PFSK-1 (cell line): Measurements from ENCODE around the gene QSOX1.

ENCODE experiments used
- POLR2AphosphoS5 ChIP-seq: IDR thresholded peaks from 2 replicates; pipeline ENCODE4 v1.6.1; 2012; ENCODE audit warnings: low read depth, mild to moderate bottlenecking, control low read depth, low read length, moderate library complexity
- SIN3A ChIP-seq: IDR thresholded peaks from 2 replicates; pipeline ENCODE4 v1.6.1; 2012; ENCODE audit warnings: mild to moderate bottlenecking, low read length, moderate library complexity, borderline replicate concordance; ENCODE audit not compliant: insufficient read depth
- TAF1 ChIP-seq: IDR thresholded peaks from 2 replicates; pipeline ENCODE4 v1.6.1; 2012; ENCODE audit warnings: low read length, control low read depth, borderline replicate concordance; ENCODE audit not compliant: insufficient read depth
- TF ChIP-seq, protein P1 (sequence below), 2 experiments: IDR thresholded peaks; 2 replicates each; pipeline versions ENCODE4 v1.6.1 to v1.8.0; 2011 to 2012; ENCODE audit warnings: low read depth in 2 of 2, low read length in 2 of 2, control low read depth in 1 of 2, inconsistent platforms in 1 of 2, mild to moderate bottlenecking in 1 of 2, moderate library complexity in 1 of 2; ENCODE audit not compliant: insufficient read depth in 1 of 2

DNA sequence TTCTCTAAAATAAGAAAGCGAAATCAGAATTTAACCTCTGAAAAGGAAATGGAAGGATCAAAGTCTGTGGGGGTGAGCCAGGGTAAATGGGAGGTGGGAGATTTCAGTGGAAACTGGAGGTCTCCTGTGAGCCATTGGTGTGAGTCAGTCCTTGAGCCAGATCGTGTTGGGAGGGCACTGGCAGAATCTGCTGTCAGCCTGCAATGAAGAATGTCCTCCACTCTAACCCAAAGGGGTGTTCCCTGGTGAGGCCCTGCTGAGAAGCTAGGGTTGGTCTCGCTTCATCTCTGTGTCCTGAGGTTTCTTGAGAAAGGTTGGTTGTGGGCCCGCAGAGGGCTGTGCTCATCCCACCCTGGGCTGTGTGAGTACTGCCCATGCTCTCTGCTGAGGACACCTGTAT, 2.4 kb downstream of the QSOX1 start:
- no peak for TF ChIP-seq TAF1
- TF ChIP-seq, protein P1, sequence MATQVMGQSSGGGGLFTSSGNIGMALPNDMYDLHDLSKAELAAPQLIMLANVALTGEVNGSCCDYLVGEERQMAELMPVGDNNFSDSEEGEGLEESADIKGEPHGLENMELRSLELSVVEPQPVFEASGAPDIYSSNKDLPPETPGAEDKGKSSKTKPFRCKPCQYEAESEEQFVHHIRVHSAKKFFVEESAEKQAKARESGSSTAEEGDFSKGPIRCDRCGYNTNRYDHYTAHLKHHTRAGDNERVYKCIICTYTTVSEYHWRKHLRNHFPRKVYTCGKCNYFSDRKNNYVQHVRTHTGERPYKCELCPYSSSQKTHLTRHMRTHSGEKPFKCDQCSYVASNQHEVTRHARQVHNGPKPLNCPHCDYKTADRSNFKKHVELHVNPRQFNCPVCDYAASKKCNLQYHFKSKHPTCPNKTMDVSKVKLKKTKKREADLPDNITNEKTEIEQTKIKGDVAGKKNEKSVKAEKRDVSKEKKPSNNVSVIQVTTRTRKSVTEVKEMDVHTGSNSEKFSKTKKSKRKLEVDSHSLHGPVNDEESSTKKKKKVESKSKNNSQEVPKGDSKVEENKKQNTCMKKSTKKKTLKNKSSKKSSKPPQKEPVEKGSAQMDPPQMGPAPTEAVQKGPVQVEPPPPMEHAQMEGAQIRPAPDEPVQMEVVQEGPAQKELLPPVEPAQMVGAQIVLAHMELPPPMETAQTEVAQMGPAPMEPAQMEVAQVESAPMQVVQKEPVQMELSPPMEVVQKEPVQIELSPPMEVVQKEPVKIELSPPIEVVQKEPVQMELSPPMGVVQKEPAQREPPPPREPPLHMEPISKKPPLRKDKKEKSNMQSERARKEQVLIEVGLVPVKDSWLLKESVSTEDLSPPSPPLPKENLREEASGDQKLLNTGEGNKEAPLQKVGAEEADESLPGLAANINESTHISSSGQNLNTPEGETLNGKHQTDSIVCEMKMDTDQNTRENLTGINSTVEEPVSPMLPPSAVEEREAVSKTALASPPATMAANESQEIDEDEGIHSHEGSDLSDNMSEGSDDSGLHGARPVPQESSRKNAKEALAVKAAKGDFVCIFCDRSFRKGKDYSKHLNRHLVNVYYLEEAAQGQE (IDR thresholded peaks at IDR 0.05; ENCODE audit: insufficient read depth in 1 of 2, low read depth in 2 of 2, low read length in 2 of 2) = no peak
- no peak for TF ChIP-seq SIN3A
- no peak for TF ChIP-seq POLR2AphosphoS5
